ENCODE data around the gene CLDN5.

CLDN5 gene

GRCh38 chr22:19497245-19497644 lies 27.0 kb downstream of the CLDN5 start:
- Histone ChIP-seq H3K9me3 (ENCODE audit: control insufficient read depth, low read length) (no peaks in the 10 kb centered on the region), H3K4me3 (ENCODE audit: insufficient read depth, low read depth, low read length, poor library complexity, severe bottlenecking) (no peak overlapping the region), H3K27ac (ENCODE audit: insufficient read depth, low read length, poor library complexity, severe bottlenecking) (no peak overlapping the region), H3K4me1 (ENCODE audit: control insufficient read depth, insufficient read depth, low read length, poor library complexity, severe bottlenecking) (no peaks in the 10 kb centered on the region), H3K36me3 (ENCODE audit: control insufficient read depth, insufficient read depth, low read length) (no peaks in the 10 kb centered on the region), H3K27me3 (replicated peaks; ENCODE audit: control insufficient read depth, insufficient read depth, low read length, poor library complexity, severe bottlenecking) (no peaks in the 10 kb centered on the region)
- DNase-seq, result no peak

- no peaks in the 10 kb centered on the region for H3K4me1 ChIP-seq (ENCODE audit: control insufficient read depth, insufficient read depth, low read length, poor library complexity, severe bottlenecking)
- H3K27me3 ChIP-seq (replicated peaks; ENCODE audit: control insufficient read depth, insufficient read depth, low read length, poor library complexity, severe bottlenecking), result no peaks in the 10 kb centered on the region
- H3K9me3 ChIP-seq (ENCODE audit: control insufficient read depth, low read length), result no peaks in the 10 kb centered on the region
- no peak overlapping the region for H3K27ac ChIP-seq (ENCODE audit: insufficient read depth, low read length, poor library complexity, severe bottlenecking)
- no peak for DNase-seq
- H3K4me3 ChIP-seq (ENCODE audit: insufficient read depth, low read depth, low read length, poor library complexity, severe bottlenecking), result no peak overlapping the region
- no peaks in the 10 kb centered on the region for H3K36me3 ChIP-seq (ENCODE audit: control insufficient read depth, insufficient read depth, low read length)
Measured at GRCh38 chr22:19496324-19496630, 27.9 kb downstream of the CLDN5 start.

GRCh38 chr22:19495562-19496323 lies 28.5 kb downstream of the CLDN5 start:
- Histone ChIP-seq H3K27ac (ENCODE audit: insufficient read depth, low read length, poor library complexity, severe bottlenecking) (no peak overlapping the region), H3K36me3 (ENCODE audit: control insufficient read depth, insufficient read depth, low read length) (no peaks in the 10 kb centered on the region), H3K4me1 (ENCODE audit: control insufficient read depth, insufficient read depth, low read length, poor library complexity, severe bottlenecking) (no peaks in the 10 kb centered on the region), H3K9me3 (ENCODE audit: control insufficient read depth, low read length) (no peaks in the 10 kb centered on the region), H3K27me3 (replicated peaks; ENCODE audit: control insufficient read depth, insufficient read depth, low read length, poor library complexity, severe bottlenecking) (no peaks in the 10 kb centered on the region), H3K4me3 (ENCODE audit: insufficient read depth, low read depth, low read length, poor library complexity, severe bottlenecking) (no peak overlapping the region)
- no peak for DNase-seq

GRCh38 chr22:19494676-19495173 lies 29.5 kb downstream of the CLDN5 start:
- DNase-seq, result no peak
- Histone ChIP-seq H3K4me1 (ENCODE audit: control insufficient read depth, insufficient read depth, low read length, poor library complexity, severe bottlenecking) (no peaks in the 10 kb centered on the region), H3K27ac (ENCODE audit: insufficient read depth, low read length, poor library complexity, severe bottlenecking) (no peak overlapping the region), H3K4me3 (ENCODE audit: insufficient read depth, low read depth, low read length, poor library complexity, severe bottlenecking) (no peak overlapping the region), H3K27me3 (replicated peaks; ENCODE audit: control insufficient read depth, insufficient read depth, low read length, poor library complexity, severe bottlenecking) (no peaks in the 10 kb centered on the region), H3K9me3 (ENCODE audit: control insufficient read depth, low read length) (no peaks in the 10 kb centered on the region), H3K36me3 (ENCODE audit: control insufficient read depth, insufficient read depth, low read length) (no peaks in the 10 kb centered on the region)

DNA sequence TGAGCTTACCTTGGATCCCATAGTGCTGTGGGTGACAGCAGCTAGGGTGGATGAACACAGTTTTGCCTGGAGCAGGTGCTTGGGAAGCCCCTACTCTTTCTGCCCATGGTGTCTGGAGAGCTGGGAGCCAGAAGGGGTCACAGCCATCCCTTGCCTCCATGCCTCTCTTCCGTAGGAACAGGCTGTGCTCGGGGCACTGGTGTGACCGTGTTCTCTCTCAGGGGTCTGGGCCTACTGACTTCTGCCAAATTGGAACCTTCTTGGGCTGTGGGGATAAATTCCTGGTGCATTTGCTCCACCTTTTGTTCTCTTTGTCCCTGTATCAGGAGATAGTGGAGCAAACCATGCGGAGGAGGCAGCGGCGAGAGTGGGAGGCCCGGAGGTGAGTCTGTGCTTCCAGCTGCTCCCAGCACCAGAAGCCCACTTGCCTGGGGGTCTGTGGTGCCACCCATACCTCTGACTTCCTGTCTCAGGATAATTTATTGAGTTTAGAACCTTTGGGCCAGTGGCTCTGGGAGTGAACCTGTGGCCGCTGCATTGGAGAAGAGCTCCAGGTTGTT lies 30.1 kb downstream of the CLDN5 start:
- H3K4me3 ChIP-seq (ENCODE audit: insufficient read depth, low read depth, low read length, poor library complexity, severe bottlenecking), result no peak overlapping the region
- H3K27me3 ChIP-seq (replicated peaks; ENCODE audit: control insufficient read depth, insufficient read depth, low read length, poor library complexity, severe bottlenecking), result no peaks in the 10 kb centered on the region
- no peak for DNase-seq
- H3K9me3 ChIP-seq (ENCODE audit: control insufficient read depth, low read length), result no peaks in the 10 kb centered on the region
- H3K36me3 ChIP-seq (ENCODE audit: control insufficient read depth, insufficient read depth, low read length), result no peaks in the 10 kb centered on the region
- H3K4me1 ChIP-seq (ENCODE audit: control insufficient read depth, insufficient read depth, low read length, poor library complexity, severe bottlenecking), result no peaks in the 10 kb centered on the region
- H3K27ac ChIP-seq (ENCODE audit: insufficient read depth, low read length, poor library complexity, severe bottlenecking), result no peak overlapping the region

- Histone ChIP-seq H3K9me3 (ENCODE audit: control insufficient read depth, low read length) (no peaks in the 10 kb centered on the region), H3K27ac (ENCODE audit: insufficient read depth, low read length, poor library complexity, severe bottlenecking) (no peak overlapping the region), H3K27me3 (replicated peaks; ENCODE audit: control insufficient read depth, insufficient read depth, low read length, poor library complexity, severe bottlenecking) (no peaks in the 10 kb centered on the region), H3K4me3 (ENCODE audit: insufficient read depth, low read depth, low read length, poor library complexity, severe bottlenecking) (no peak overlapping the region), H3K4me1 (ENCODE audit: control insufficient read depth, insufficient read depth, low read length, poor library complexity, severe bottlenecking) (no peaks in the 10 kb centered on the region), H3K36me3 (ENCODE audit: control insufficient read depth, insufficient read depth, low read length) (no peaks in the 10 kb centered on the region)
- no peak for DNase-seq
Measured at GRCh38 chr22:19492504-19493174, 31.6 kb downstream of the CLDN5 start.

- Histone ChIP-seq H3K27ac (ENCODE audit: insufficient read depth, low read length, poor library complexity, severe bottlenecking) (no peak overlapping the region), H3K4me3 (ENCODE audit: insufficient read depth, low read depth, low read length, poor library complexity, severe bottlenecking) (no peak overlapping the region), H3K36me3 (ENCODE audit: control insufficient read depth, insufficient read depth, low read length) (no peaks in the 10 kb centered on the region), H3K9me3 (ENCODE audit: control insufficient read depth, low read length) (no peaks in the 10 kb centered on the region), H3K4me1 (ENCODE audit: control insufficient read depth, insufficient read depth, low read length, poor library complexity, severe bottlenecking) (no peaks in the 10 kb centered on the region), H3K27me3 (replicated peaks; ENCODE audit: control insufficient read depth, insufficient read depth, low read length, poor library complexity, severe bottlenecking) (no peaks in the 10 kb centered on the region)
- no peak for DNase-seq
Measured at GRCh38 chr22:19490628-19491230, 33.5 kb downstream of the CLDN5 start.

DNA sequence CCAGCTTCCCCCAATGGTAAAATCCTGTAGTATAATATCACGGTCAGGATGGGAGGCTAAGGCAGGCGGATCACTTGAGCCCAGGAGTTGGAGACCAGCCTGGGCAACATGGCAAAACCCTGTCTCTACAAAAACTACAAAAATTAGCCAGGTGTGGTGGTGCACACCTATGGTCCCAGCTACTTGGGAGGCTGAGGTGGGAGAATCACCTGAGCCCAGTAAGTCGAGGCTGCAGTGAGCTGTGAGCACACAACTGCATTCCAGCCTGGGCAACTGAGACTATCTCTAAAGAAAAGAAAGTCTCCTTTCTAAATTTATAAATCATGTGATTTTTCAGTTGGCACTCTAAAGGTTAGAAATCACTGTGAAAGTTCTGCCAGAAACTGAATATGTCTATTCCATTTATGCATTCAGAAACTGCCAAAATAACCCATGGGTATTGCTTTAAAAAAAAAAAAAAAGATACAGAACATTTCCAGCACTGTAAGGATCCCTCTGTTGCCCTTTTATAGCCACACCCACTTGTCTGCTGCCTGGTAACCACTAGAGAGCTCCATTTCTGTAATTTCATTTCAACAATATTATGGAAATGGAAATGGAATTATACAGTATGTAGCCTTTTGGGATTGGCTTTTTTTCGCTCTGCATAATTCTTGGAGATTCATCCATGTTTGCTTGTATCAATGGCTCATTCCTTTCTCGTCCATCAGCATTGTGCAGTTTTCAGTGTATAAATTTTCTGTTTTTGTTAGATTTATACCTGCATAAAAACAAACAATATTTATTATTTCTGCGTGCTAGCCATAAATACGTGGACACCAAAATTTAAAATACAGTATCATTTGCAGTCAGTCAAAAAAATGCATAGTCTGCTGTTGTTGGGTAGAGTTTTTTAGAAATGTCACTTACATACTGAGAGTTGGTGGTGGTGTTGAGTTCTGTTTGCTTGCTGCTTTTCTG lies 35.0 kb downstream of the CLDN5 start:
- no peaks in the 10 kb centered on the region for H3K36me3 ChIP-seq (ENCODE audit: control insufficient read depth, insufficient read depth, low read length)
- no peak for DNase-seq
- H3K27ac ChIP-seq (ENCODE audit: insufficient read depth, low read length, poor library complexity, severe bottlenecking), result no peak overlapping the region
- H3K9me3 ChIP-seq (ENCODE audit: control insufficient read depth, low read length), result no peaks in the 10 kb centered on the region
- H3K4me1 ChIP-seq (ENCODE audit: control insufficient read depth, insufficient read depth, low read length, poor library complexity, severe bottlenecking), result no peaks in the 10 kb centered on the region
- H3K27me3 ChIP-seq (replicated peaks; ENCODE audit: control insufficient read depth, insufficient read depth, low read length, poor library complexity, severe bottlenecking), result no peaks in the 10 kb centered on the region
- no peak overlapping the region for H3K4me3 ChIP-seq (ENCODE audit: insufficient read depth, low read depth, low read length, poor library complexity, severe bottlenecking)

GRCh38 chr22:19488285-19488684 lies 35.9 kb downstream of the CLDN5 start:
- DNase-seq, result no peak
- H3K27ac ChIP-seq (ENCODE audit: insufficient read depth, low read length, poor library complexity, severe bottlenecking), result no peak overlapping the region
- H3K9me3 ChIP-seq (ENCODE audit: control insufficient read depth, low read length), result no peaks in the 10 kb centered on the region
- no peak overlapping the region for H3K4me3 ChIP-seq (ENCODE audit: insufficient read depth, low read depth, low read length, poor library complexity, severe bottlenecking)
- no peaks in the 10 kb centered on the region for H3K4me1 ChIP-seq (ENCODE audit: control insufficient read depth, insufficient read depth, low read length, poor library complexity, severe bottlenecking)
- no peaks in the 10 kb centered on the region for H3K36me3 ChIP-seq (ENCODE audit: control insufficient read depth, insufficient read depth, low read length)
- no peaks in the 10 kb centered on the region for H3K27me3 ChIP-seq (replicated peaks; ENCODE audit: control insufficient read depth, insufficient read depth, low read length, poor library complexity, severe bottlenecking)
